K562 (cell line): Measurements from ENCODE around the gene EXOC3L2. TPM values are rescaled to one million over a fixed set of nuclear protein-coding genes. Genes with fewer than 3 reads are reported as not detected.

Source experiments
- ATAC-seq: fragments of 200-7000 bp; cut with Tn5 transposase; 3 replicates; pipeline ENCODE4 v1.9.1; 2020; ENCODE audit warnings: moderate library complexity
- BruUV-seq: library from RNA; stranded (reverse); fragments of 400-500 nt; replicated peaks from 2 replicates; lab custom pipeline; 2021; lab: Mats Ljungman, UMichigan
- CTCF ChIA-PET: fragments of 300-600 bp; formaldehyde crosslinking; extraction: SDS; loops from one replicate; lab custom pipeline; 2021; ENCODE audit warnings: low intra/inter-chr PET ratio; lab: Yijun Ruan, JAX
- POLR2A ChIA-PET: fragments of 300-600, 350-650 bp; sonication (Branson Sonifier 250); formaldehyde crosslinking; extraction: SDS; loops from one replicate; lab custom pipeline; 2021; ENCODE audit warnings: antibody characterized with exemption, inconsistent platforms; lab: Yijun Ruan, JAX
- DNase-seq, 4 experiments: peaks; one replicate each; pipeline versions ENCODE4 v3.0.0 to v3.0.0-alpha.2; 2011 to 2018; ENCODE audit warnings: low spot score in 3 of 4, mixed read lengths in 3 of 4; ENCODE audit errors: extremely low read depth in 1 of 4
- FAIRE-seq: peaks from 2 replicates; lab custom pipeline; 2011; peaks lifted over from hg19 to GRCh38; lab: Jason Lieb, UNC
- H2AFZ ChIP-seq: 2 replicates; pipeline ENCODE4 v1.6.0; 2011; ENCODE audit warnings: low read depth, low read length, control low read depth, inconsistent platforms
- H3K27ac ChIP-seq: fragments of 200-600 bp; 3 replicates; pipeline ENCODE4 v1.8.0; 2011; ENCODE audit warnings: low read depth, mild to moderate bottlenecking, control low read depth, inconsistent platforms, low read length, moderate library complexity, mixed read lengths; ENCODE audit errors: extremely low read depth
- H3K27me3 ChIP-seq, 2 experiments: fragments of 300-600 bp in 1 of 2; 2 replicates in 1 of 2; 3 replicates in 1 of 2; pipeline versions ENCODE4 v1.6.0 to v1.8.0; 2011; ENCODE audit warnings: inconsistent platforms in 2 of 2, low read length in 2 of 2, mild to moderate bottlenecking in 1 of 2, mixed read lengths in 1 of 2, moderate library complexity in 1 of 2; ENCODE audit not compliant: control insufficient read depth in 2 of 2, insufficient read depth in 2 of 2
- H3K36me3 ChIP-seq: fragments of 300-600 bp; 3 replicates; pipeline ENCODE4 v1.8.0; 2011; ENCODE audit warnings: mild to moderate bottlenecking, low read length, inconsistent platforms; ENCODE audit not compliant: control insufficient read depth, insufficient read depth
- H3K4me1 ChIP-seq, 2 experiments: fragments of 200-600 bp in 1 of 2; replicated peaks in 1 of 2; 2 replicates in 1 of 2; 3 replicates in 1 of 2; pipeline versions ENCODE4 v1.5.1 to v1.8.0; 2011; ENCODE audit warnings: inconsistent platforms in 2 of 2, low read length in 2 of 2, mild to moderate bottlenecking in 1 of 2, mixed read lengths in 1 of 2, moderate library complexity in 1 of 2; ENCODE audit not compliant: control insufficient read depth in 2 of 2, insufficient read depth in 2 of 2
- H3K4me2 ChIP-seq: 2 replicates; pipeline ENCODE4 v1.6.1; 2011; ENCODE audit warnings: low read length, control low read depth, inconsistent platforms, mixed read lengths; ENCODE audit not compliant: insufficient read depth
- H3K4me3 ChIP-seq: fragments of 200-600 bp; sonication (generic), shearing (Covaris generic); 2 replicates; pipeline ENCODE4 v1.5.1; 2016; ENCODE audit warnings: control low read depth, inconsistent platforms
- H3K79me2 ChIP-seq: fragments of 200-600 bp; 3 replicates; pipeline ENCODE4 v1.8.0; 2011; ENCODE audit warnings: low read length, inconsistent platforms; ENCODE audit not compliant: control insufficient read depth, insufficient read depth
- H3K9ac ChIP-seq, 2 experiments: 2 replicates each; pipeline versions ENCODE4 v1.6.0 to v1.6.1; 2011; ENCODE audit warnings: low read depth in 2 of 2, low read length in 2 of 2, control low read depth in 1 of 2, inconsistent platforms in 1 of 2, mild to moderate bottlenecking in 1 of 2, mixed read lengths in 1 of 2; ENCODE audit not compliant: insufficient read depth in 1 of 2
- H3K9me1 ChIP-seq: one replicate; pipeline ENCODE4 v1.6.0; 2011; ENCODE audit warnings: inconsistent platforms, mild to moderate bottlenecking, low read length, moderate library complexity; ENCODE audit not compliant: control insufficient read depth, insufficient read depth
- H3K9me3 ChIP-seq: replicated peaks from 2 replicates; pipeline ENCODE4 v1.5.1; 2011; ENCODE audit warnings: low read depth, low read length, inconsistent platforms; ENCODE audit not compliant: control insufficient read depth, insufficient read depth
- H4K20me1 ChIP-seq: replicated peaks from 2 replicates; pipeline ENCODE4 v1.6.1; 2011; ENCODE audit warnings: low read length, inconsistent platforms, mixed read lengths; ENCODE audit not compliant: control insufficient read depth, insufficient read depth
- E2F5 ChIP-seq: sonication (generic); formaldehyde crosslinking; IDR thresholded peaks from 2 replicates; pipeline ENCODE4 v1.8.0; 2022; ENCODE audit warnings: mild to moderate bottlenecking, missing genetic modification reagents
- ELF1 ChIP-seq: fragments of 200-800 bp; sonication (Bioruptor generic); IDR thresholded peaks from 2 replicates; pipeline ENCODE4 v1.6.1; 2016; ENCODE audit warnings: missing genetic modification characterization, missing compliant biosample characterization
- KAT8 ChIP-seq: fragments of 450-650 bp; IDR thresholded peaks from 2 replicates; pipeline ENCODE4 v1.6.1; 2016; ENCODE audit warnings: low read depth, mild to moderate bottlenecking
- POLR2AphosphoS5 ChIP-seq: IDR thresholded peaks from 2 replicates; pipeline ENCODE4 v1.6.1; 2011; ENCODE audit warnings: mild to moderate bottlenecking, low read depth, low read length, moderate library complexity; ENCODE audit not compliant: control insufficient read depth, insufficient read depth
- POLR2G ChIP-seq: fragments of 200-400 bp; formaldehyde crosslinking; IDR thresholded peaks from 2 replicates; pipeline ENCODE4 v1.6.1; 2017; ENCODE audit warnings: low read depth, mild to moderate bottlenecking, antibody characterized with exemption, low read length, moderate library complexity
- RBFOX2 ChIP-seq: fragments of 200-400 bp; formaldehyde crosslinking; IDR thresholded peaks from 2 replicates; pipeline ENCODE4 v1.6.1; 2017; ENCODE audit warnings: low read depth, mild to moderate bottlenecking, low read length, moderate library complexity
- RERE ChIP-seq: sonication (generic); formaldehyde crosslinking; IDR thresholded peaks from 2 replicates; pipeline ENCODE4 v1.8.0; 2023; ENCODE audit warnings: missing genetic modification reagents, mild to moderate bottlenecking, borderline replicate concordance
- TSHZ1 ChIP-seq: fragments of 250-450 bp; sonication (Bioruptor Pico); IDR thresholded peaks from 2 replicates; pipeline ENCODE4 v1.4.0; 2020; ENCODE audit warnings: mild to moderate bottlenecking, moderate library complexity
- XRCC4 ChIP-seq: IDR thresholded peaks from one replicate; pipeline ENCODE4 v1.6.1; 2011; ENCODE audit not compliant: insufficient read depth, insufficient read length; ENCODE audit errors: extremely low read depth
- ZEB2 ChIP-seq: fragments of 450-650 bp; IDR thresholded peaks from 2 replicates; pipeline ENCODE4 v1.6.1; 2016
- ZNF436 ChIP-seq: fragments of 250-450, 450-650 bp; sonication (Bioruptor Pico); formaldehyde crosslinking; IDR thresholded peaks from 2 replicates; pipeline ENCODE4 v1.7.0; 2020; ENCODE audit warnings: mild to moderate bottlenecking
- ZNF445 ChIP-seq: fragments of 250-450 bp; sonication (Bioruptor Pico); IDR thresholded peaks from 2 replicates; pipeline ENCODE4 v1.4.0; 2020; ENCODE audit warnings: low read depth, mild to moderate bottlenecking, moderate library complexity
- ZNF586 ChIP-seq: fragments of 450-650 bp; formaldehyde crosslinking; conservative IDR thresholded peaks from 2 replicates; pipeline ENCODE4 v1.4.0; 2020; ENCODE audit warnings: mild to moderate bottlenecking, moderate library complexity
- WGBS: fragments of 100-300 bp; shearing (Covaris generic); methylation state at CpG from one replicate; pipeline ENCODE4 v1.1.6; 2016; ENCODE audit warnings: low coverage, mixed read lengths; ENCODE audit not compliant: insufficient coverage; ENCODE audit errors: missing lambda C conversion rate; 5-methylcytosine and 5-hydroxymethylcytosine counted together
- in situ Hi-C: fragments of 300-500 bp; cut with MboI; formaldehyde crosslinking; loops from 4 replicates; pipeline ENCODE4 v1.15.0; 2018; ENCODE audit warnings: inconsistent platforms, mixed read lengths
- intact Hi-C: fragments of 100-400 bp; cut with micrococcal nuclease; formaldehyde crosslinking; loops from 2 replicates; pipeline ENCODE4 v1.14.2; 2022
- polyA plus RNA-seq, 8 experiments: library from polyadenylated mRNA; depleted of rRNA in 4 of 8; stranded (reverse) in 5 of 8; unstranded in 3 of 8; fragments of >200 nt; fragmentation: Nextera tagmentation in 2 of 8; fragmentation: Illumina TruSeq in 1 of 8; extraction: Ambion mirVana in 2 of 8; extraction: Trizol in 1 of 8; gene quantifications; 2 replicates each; pipeline versions ENCODE4 v1.2.1 to v1.2.3, GENCODE V29; 2011 to 2014; ENCODE audit warnings: inconsistent platforms in 1 of 8, missing spikeins in 1 of 8
- total RNA-seq, 7 experiments: library from RNA; depleted of rRNA in 6 of 7; stranded (reverse); fragments of >200 nt in 6 of 7; fragmentation: Illumina TruSeq in 2 of 7; extraction: Trizol in 2 of 7; gene quantifications; 2 replicates each; pipeline versions ENCODE4 v1.2.1 to v1.2.3, GENCODE V29; 2011 to 2021; ENCODE audit warnings: low replicate concordance in 1 of 7

EXOC3L2 gene
- total and polyA plus RNA-seq, 9 of the 15 experiments (the other 6 are each of a cell fraction or from before 2014, with no cell fraction given) = 0.31 to 19.0 (median 2.4) TPM

- H3K4me2 ChIP-seq = no peak overlapping the region
- no peak for FAIRE-seq
- TF ChIP-seq ZNF436 (no peak), TSHZ1 (CRISPR knock-in tag) (no peak), RERE (CRISPR knock-in tag) (no peak), RBFOX2 (peak; percentile 14; the same call in 1 of the 2 replicates), POLR2AphosphoS5 (no peak), POLR2G (no peak), E2F5 (CRISPR knock-in tag) (no peak), ZEB2 (peak; percentile 85; the same call in 1 of the 2 replicates), ZNF586 (no peak), KAT8 (no peak), ZNF445 (no peak), ELF1 (tag) (no peak), XRCC4 (no peak)
These were observed 20.2 kb upstream of the EXOC3L2 start for GRCh38 chr19:45265375-45265774.

More at GRCh38 chr19:45265375-45265774, 20.2 kb upstream of the EXOC3L2 start:
- no peaks in the 10 kb centered on the region for H3K9me3 ChIP-seq
- H3K9ac ChIP-seq = 0 out of 4 replicates have a peak overlapping the region, but pooled peaks of 1 of the 2 experiments have one; percentile 78
- CTCF ChIA-PET = no interaction called here
- ATAC-seq (no peak), DNase-seq (no peak)
- WGBS = 70% methylated on average over 5 of the region's 5 CpGs
- peaks cover 14 to 26% of the 10 kb centered on the region in 2 experiments for H3K4me1 ChIP-seq
- no peak overlapping the region for H3K4me3 ChIP-seq
- peaks cover 3% of the 10 kb centered on the region for H3K9me1 ChIP-seq
- intact Hi-C loops = no loop called here
- in situ Hi-C loops = no loop called here
- no TSS peak for BruUV-seq
- H3K27ac ChIP-seq = no peak overlapping the region
- H3K27me3 ChIP-seq = no peaks in the 10 kb centered on the region
- POLR2A ChIA-PET = no interaction called here
- peaks cover 9% of the 10 kb centered on the region; the same call in 1 of the 3 replicates for H3K36me3 ChIP-seq
- H4K20me1 ChIP-seq = no peaks in the 10 kb centered on the region
- H3K79me2 ChIP-seq = no peaks in the 10 kb centered on the region; the same call in 2 of the 3 replicates
- no peak overlapping the region for H2AFZ ChIP-seq
